Smooth muscle cell (in vitro differentiated cells): ENCODE data around the gene KRTAP12-1. TPM values are rescaled to one million over a fixed set of nuclear protein-coding genes. Genes with fewer than 3 reads are reported as not detected.

Experiments
- DNase-seq: peaks from one replicate; lab custom pipeline; 2025; ENCODE audit not compliant: unreplicated experiment; lab: John Stamatoyannopoulos, UW
- H2AFZ ChIP-seq: fragments of 200-600 bp; sonication (generic); 2 replicates; pipeline ENCODE4 v1.6.0; 2016; ENCODE audit warnings: antibody characterized with exemption, low read depth, mild to moderate bottlenecking
- H3F3A ChIP-seq: fragments of 200-600 bp; sonication (generic); 2 replicates; pipeline ENCODE4 v1.6.0; 2017; ENCODE audit warnings: antibody characterized with exemption, low read depth
- H3K27ac ChIP-seq: fragments of 200-600 bp; sonication (generic); 2 replicates; pipeline ENCODE4 v1.5.1; 2016; ENCODE audit warnings: low read depth, mild to moderate bottlenecking
- H3K27me3 ChIP-seq: fragments of 200-600 bp; sonication (generic); 2 replicates; pipeline ENCODE4 v1.6.1; 2016; ENCODE audit warnings: low read depth, mild to moderate bottlenecking
- H3K36me3 ChIP-seq: fragments of 200-600 bp; sonication (generic); 2 replicates; pipeline ENCODE4 v1.5.1; 2016; ENCODE audit warnings: low read depth
- H3K4me1 ChIP-seq: fragments of 200-600 bp; sonication (generic); 2 replicates; pipeline ENCODE4 v1.5.1; 2016; ENCODE audit warnings: low read depth
- H3K4me2 ChIP-seq: fragments of 200-600 bp; sonication (generic); 2 replicates; pipeline ENCODE4 v1.6.0; 2016; ENCODE audit warnings: mild to moderate bottlenecking
- H3K4me3 ChIP-seq: fragments of 200-600 bp; sonication (generic); 2 replicates; pipeline ENCODE4 v1.5.1; 2016; ENCODE audit warnings: mild to moderate bottlenecking
- H3K79me2 ChIP-seq: fragments of 200-600 bp; sonication (generic); 2 replicates; pipeline ENCODE4 v1.6.0; 2016; ENCODE audit warnings: low read depth, mild to moderate bottlenecking
- H3K9ac ChIP-seq: fragments of 200-600 bp; sonication (generic); 2 replicates; pipeline ENCODE4 v1.6.0; 2016; ENCODE audit warnings: low read depth
- H3K9me3 ChIP-seq: fragments of 200-600 bp; sonication (generic); replicated peaks from 2 replicates; pipeline ENCODE4 v1.5.1; 2016; ENCODE audit warnings: low read depth
- H4K20me1 ChIP-seq: fragments of 200-600 bp; sonication (generic); 2 replicates; pipeline ENCODE4 v1.6.0; 2016; ENCODE audit warnings: low read depth
- CTCF ChIP-seq: fragments of 200-600 bp; sonication (generic); IDR thresholded peaks from 2 replicates; pipeline ENCODE4 v1.5.1; 2017; ENCODE audit warnings: borderline replicate concordance, mild to moderate bottlenecking, antibody characterized with exemption; ENCODE audit not compliant: insufficient read depth, poor library complexity, severe bottlenecking
- WGBS: methylation state at CpG from one replicate; pipeline ENCODE4 v1.1.7; 2016; ENCODE audit warnings: low lambda C conversion rate; 5-methylcytosine and 5-hydroxymethylcytosine counted together
- polyA plus RNA-seq: library from polyadenylated mRNA; unstranded; fragments of >200 nt; fragmentation: Nextera tagmentation; extraction: Ambion mirVana; gene quantifications from 2 replicates; pipeline ENCODE4 v1.2.1, GENCODE V29; 2016
- total RNA-seq: library from RNA; depleted of rRNA; stranded (reverse); fragments of >200 nt; gene quantifications from 2 replicates; pipeline ENCODE4 v1.2.3, GENCODE V29; 2014

Gene KRTAP12-1
- total and polyA plus RNA-seq, 2 experiments from 2014 or later, result not detected

GRCh38 chr21:44701541-44701940 is 19.6 kb upstream of the KRTAP12-1 start:
- 64% methylated on average over 12 of the region's 12 CpGs for WGBS
- TF ChIP-seq CTCF, result no peak
- Histone ChIP-seq H3K4me1 (peaks cover 14% of the 10 kb centered on the region), H3F3A (no peaks in the 10 kb centered on the region), H3K36me3 (no peaks in the 10 kb centered on the region), H3K27ac (no peak overlapping the region), H2AFZ (no peak overlapping the region), H3K27me3 (peaks cover 35% of the 10 kb centered on the region), H3K9me3 (no peaks in the 10 kb centered on the region), H3K9ac (no peak overlapping the region), H4K20me1 (no peaks in the 10 kb centered on the region), H3K79me2 (no peaks in the 10 kb centered on the region), H3K4me3 (no peak overlapping the region), H3K4me2 (no peak overlapping the region)
- no peak for DNase-seq

GRCh38 chr21:44701023-44701400 is 19.0 kb upstream of the KRTAP12-1 start:
- peaks cover 30% of the 10 kb centered on the region for H3K27me3 ChIP-seq
- H3K4me1 ChIP-seq, result peaks cover 14% of the 10 kb centered on the region
- no peak overlapping the region for H3K9ac ChIP-seq
- 88% methylated on average over 14 of the region's 14 CpGs for WGBS
- no peak overlapping the region for H3K4me3 ChIP-seq
- H4K20me1 ChIP-seq, result no peaks in the 10 kb centered on the region
- H2AFZ ChIP-seq, result no peak overlapping the region
- TF ChIP-seq CTCF, result no peak
- H3K27ac ChIP-seq, result no peak overlapping the region
- H3K79me2 ChIP-seq, result no peaks in the 10 kb centered on the region
- H3K9me3 ChIP-seq, result no peaks in the 10 kb centered on the region
- no peak overlapping the region for H3K4me2 ChIP-seq
- H3F3A ChIP-seq, result no peaks in the 10 kb centered on the region
- no peaks in the 10 kb centered on the region for H3K36me3 ChIP-seq
- no peak for DNase-seq

- peaks cover 23% of the 10 kb centered on the region for H3K27me3 ChIP-seq
- H3K4me3 ChIP-seq, result no peak overlapping the region
- TF ChIP-seq CTCF, result no peak
- H3K9ac ChIP-seq, result no peak overlapping the region
- H4K20me1 ChIP-seq, result no peaks in the 10 kb centered on the region
- H3K79me2 ChIP-seq, result no peaks in the 10 kb centered on the region
- H2AFZ ChIP-seq, result no peak overlapping the region
- H3F3A ChIP-seq, result no peaks in the 10 kb centered on the region
- WGBS, result 80% methylated on average over 21 of the region's 21 CpGs
- H3K4me2 ChIP-seq, result no peak overlapping the region
- H3K36me3 ChIP-seq, result no peaks in the 10 kb centered on the region
- H3K4me1 ChIP-seq, result peaks cover 14% of the 10 kb centered on the region
- H3K27ac ChIP-seq, result no peak overlapping the region
- no peak for DNase-seq
- no peaks in the 10 kb centered on the region for H3K9me3 ChIP-seq
Observed at GRCh38 chr21:44700101-44701022, 18.4 kb upstream of the KRTAP12-1 start.

GRCh38 chr21:44699502-44700001 is 17.6 kb upstream of the KRTAP12-1 start:
- Histone ChIP-seq H3K4me2 (no peak overlapping the region), H3K4me1 (peaks cover 14% of the 10 kb centered on the region), H3K27me3 (peaks cover 15% of the 10 kb centered on the region), H3F3A (no peaks in the 10 kb centered on the region), H2AFZ (no peak overlapping the region), H3K79me2 (no peaks in the 10 kb centered on the region), H3K36me3 (no peaks in the 10 kb centered on the region), H3K27ac (no peak overlapping the region), H3K4me3 (no peak overlapping the region), H4K20me1 (no peaks in the 10 kb centered on the region), H3K9me3 (no peaks in the 10 kb centered on the region), H3K9ac (no peak overlapping the region)
- no peak for TF ChIP-seq CTCF
- DNase-seq, result no peak
- WGBS, result 78% methylated on average over 17 of the region's 17 CpGs
